Activated T-cell treated with anti-CD3 and anti-CD28 coated beads for 4 hours (primary cell): ENCODE data around the gene ASPHD1.
"Not testable (repeated sequence)": the region's sequence is repeated elsewhere in the genome, so short reads cannot be mapped to it uniquely, and the experiment has no call there.

Source experiments
- DNase-seq: peaks from one replicate; pipeline ENCODE4 v3.0.0-alpha.2; 2020

The ASPHD1 gene, protein sequence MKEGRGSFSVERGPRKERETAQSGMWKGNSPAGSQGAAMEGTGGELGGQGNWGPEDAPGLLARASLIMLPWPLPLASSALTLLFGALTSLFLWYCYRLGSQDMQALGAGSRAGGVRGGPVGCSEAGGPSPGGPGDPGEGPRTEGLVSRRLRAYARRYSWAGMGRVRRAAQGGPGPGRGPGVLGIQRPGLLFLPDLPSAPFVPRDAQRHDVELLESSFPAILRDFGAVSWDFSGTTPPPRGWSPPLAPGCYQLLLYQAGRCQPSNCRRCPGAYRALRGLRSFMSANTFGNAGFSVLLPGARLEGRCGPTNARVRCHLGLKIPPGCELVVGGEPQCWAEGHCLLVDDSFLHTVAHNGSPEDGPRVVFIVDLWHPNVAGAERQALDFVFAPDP

DNA sequence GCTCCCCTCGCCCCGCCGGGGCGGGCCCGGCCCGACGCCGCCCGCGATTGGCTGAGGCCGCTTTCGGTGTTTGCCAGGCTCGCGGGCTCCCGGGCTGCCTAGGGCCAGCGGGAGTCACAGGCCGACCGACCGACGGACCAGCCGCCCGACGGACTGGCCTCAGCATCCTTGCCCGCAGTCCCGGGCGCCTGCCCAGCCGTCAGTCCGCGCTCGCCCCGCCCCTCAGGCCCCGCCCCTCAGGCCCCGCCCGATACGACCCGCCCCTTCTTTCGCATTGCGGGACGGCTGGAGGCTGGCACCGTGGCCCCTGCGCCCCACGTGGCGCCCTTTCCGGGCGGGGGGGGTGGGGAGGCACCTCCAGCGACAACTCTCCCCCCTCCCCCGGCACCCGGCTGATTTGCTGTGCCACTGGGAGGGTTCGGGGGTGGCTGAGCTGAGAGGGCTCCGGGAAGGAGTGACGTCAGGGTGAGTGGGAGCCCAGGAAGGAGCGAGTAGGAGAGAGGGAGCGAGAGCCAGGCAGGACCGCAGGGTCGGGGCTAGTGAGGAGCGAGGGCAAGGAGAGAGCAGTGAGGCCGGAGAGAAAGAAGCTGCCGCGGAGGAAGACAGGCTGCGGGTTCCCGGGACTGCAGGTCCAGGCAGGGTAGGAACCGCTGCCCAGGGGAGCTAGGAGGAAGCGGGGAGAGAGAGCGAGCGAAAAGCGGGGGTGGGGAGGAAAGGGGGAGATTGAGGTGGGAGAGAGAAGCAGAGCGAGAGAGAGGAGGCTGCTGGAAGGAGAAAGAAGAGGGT is at the start of gene ASPHD1:
Gene ASPHD1 (plus strand): TSS at position 387 of the 786 bp plus-strand sequence. CDS start 484 bp downstream, outside the sequence.
- DNase-seq = peak; percentile 48

DNA sequence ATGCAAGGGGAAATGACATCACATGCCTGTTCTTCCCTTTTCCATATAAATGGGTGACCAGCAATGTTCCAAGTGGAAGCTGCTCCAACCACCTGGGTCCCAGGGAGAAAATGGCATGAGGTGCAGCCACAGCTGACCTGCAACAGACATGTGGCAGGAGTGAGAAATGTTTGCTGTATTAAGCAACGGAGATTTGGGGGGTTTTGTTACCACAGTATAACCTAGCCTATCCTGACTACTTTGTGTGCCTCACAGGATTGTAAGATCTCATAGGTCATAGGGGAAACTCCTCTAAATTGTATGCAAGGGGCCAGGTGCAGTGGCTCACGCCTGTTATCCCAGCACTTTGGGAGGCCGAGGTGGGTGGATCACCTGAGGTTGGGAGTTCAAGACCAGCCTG is 49.3 kb upstream of the ASPHD1 start:
- no peak for DNase-seq

DNA sequence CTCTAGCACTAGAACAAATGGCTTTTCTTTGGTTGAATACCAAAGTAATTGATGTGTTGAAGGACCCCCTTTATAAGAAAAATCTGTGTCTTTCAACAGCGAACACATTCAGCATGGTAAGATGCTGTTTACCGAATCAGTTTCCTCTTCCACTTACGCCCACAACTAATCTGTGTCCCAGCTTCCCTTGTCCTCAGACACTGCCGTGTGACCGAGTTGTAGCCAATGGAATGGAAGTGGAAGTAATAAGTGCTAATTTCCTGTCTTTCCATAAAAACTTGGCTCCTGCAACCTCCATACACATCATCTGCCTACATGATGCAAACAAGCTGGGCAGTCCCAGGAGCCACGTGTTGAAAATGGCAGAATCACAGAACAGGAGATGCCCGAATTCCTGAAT is 47.6 kb upstream of the ASPHD1 start:
- no peak for DNase-seq

DNA sequence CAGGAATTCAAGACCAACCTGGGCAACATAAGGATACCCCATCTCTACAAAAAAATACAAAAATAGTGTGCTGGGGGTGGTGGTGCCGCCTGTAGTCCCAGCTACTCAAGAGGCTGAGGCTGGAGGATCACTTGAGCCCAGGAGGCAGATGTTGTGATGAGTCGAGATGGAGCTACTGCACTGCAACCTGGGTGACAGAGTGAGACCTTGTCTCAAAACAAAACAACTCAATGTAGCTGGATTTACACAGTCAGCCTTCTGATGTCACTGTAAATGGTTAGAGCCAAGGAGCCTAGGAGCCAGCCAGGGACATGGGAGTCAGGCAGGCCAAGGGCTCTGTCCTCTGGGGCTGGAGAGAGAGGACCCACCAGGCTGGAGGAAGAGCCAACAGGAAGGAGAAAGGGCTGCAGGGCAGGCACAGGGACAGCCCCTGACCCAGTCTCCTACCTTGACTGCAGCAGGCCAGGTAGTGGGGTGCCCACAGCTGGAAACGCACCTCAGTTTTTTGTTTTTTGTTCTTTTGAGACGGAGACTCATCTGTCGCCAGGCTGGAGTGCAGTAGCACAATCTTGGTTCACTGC is 45.7 kb upstream of the ASPHD1 start:
- no peak for DNase-seq

DNA sequence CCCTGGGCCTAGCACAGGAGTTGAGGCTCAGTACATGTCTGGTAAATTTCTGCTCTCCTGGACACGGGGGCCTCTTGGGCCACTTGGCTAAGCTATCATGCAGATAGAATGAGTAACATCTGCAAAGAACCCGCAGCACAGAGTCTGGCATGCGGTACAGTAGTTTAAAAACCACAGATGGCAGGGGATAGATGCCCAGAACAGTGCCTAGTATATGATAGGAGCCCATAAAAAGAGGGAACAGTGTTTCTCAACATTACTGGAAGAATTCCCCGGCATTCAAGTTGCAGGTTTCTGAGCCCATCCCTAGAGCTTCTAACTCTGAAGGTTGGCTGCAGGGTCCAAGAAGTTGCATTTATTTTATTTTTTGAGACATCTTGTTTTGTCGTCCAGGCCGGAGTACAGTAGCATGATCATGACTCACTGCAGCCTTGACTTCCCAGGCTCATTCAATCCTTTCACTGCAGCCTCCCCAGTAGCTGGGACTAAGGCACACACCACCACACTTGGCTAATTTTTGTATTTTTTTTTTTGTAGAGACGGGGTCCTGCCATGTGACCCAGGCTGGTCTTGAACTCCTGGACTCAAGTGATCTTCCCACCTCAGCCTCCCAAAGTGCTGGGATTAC is 43.0 kb upstream of the ASPHD1 start:
- no peak for DNase-seq

DNA sequence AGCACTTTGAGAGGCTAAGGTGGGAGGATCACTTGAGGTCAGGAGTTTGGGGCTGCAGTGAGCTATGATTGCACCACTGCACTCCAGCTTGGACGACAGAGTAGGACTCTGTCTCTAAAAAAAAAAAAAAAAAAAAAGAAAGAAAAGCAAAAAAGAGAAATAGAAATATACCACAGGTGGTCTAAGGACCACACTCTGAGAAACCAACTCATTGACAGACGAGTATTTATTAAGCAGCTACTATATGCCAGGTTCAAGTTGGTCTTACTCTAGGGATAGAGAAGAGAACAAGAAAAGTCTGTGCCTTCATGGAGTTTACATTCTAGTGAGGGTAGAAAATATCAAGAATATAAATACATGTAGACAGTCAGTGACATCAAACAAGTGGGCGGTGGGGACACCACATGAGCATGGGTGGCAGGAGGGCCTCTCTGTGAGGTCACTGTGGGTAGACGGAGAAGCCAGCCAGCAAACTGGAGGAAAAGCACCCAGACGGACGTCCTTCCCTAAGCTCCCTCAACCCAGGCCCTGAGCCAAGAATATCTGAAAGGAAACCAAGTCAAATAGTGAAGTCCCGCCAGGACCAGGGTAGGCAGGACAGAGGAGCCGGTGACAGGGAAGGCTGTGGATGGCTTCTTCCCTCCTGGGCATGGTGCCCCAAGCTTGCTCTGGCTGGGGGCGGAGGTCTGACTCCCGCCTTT is 42.0 kb upstream of the ASPHD1 start:
- no peak for DNase-seq

DNA sequence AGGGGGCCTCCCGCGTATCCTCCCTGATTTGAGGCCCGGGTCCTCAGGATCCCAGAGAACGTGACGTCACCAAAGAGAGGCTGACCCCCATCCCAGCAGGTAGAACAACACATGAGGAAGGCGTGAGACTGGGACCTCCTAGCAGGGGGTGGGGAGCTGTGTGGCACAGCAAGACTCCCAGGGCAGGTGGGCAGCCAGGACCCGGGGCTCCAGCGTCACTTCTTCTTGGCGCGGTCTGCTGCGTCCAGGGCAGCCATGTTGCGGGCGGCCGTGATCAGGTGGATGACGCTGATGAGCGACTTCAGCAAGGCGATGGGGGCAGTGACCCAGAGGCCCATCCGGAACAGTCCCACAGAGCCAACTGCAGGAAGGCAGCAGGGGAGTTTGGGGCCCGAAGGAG is 41.3 kb upstream of the ASPHD1 start:
- no peak for DNase-seq

DNA sequence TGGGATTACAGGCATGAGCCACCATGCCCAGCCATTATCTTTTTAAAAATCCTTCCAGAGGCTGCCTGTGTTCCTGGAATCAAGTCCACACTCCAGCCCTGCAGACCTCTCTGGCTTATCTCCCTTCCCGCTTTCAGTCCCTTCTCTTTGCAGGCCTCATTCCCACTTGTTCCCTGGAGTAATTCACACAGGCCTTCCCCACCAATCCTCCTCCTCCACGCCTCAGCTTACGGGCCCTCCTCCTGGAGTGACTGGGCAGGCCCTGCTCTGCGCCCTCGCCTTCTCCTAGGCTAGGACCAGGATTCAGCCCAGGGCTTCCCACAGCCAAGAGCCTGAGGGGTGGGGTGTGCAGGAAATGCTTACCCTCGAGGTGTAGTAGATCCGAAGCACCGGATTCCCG is 40.1 kb upstream of the ASPHD1 start:
- DNase-seq = no peak

DNA sequence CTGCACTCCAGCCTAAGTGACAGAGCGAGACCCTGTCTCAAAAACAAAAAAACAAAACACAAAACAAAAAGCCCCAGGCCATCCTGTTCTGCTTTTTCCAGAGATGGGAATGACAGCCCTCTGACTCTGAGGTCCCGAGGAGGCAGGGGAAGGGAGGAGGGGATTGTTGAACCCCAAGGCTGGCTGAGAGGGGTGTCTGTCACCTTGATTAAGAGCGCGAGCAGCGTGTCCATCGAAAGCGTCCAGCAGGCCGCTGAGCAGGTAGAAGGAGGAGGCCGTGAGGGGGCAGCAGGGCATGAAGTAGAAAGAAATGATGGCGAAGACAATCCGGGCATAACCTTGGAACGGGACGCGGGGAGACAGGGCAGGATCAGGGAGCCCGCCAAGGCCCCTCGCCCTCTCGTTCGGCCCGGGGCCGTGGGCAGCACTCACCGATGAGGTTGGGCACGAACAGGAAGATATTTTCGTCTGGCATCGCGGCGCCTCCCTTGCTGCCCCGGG is 37.9 kb upstream of the ASPHD1 start:
- DNase-seq = no peak

DNA sequence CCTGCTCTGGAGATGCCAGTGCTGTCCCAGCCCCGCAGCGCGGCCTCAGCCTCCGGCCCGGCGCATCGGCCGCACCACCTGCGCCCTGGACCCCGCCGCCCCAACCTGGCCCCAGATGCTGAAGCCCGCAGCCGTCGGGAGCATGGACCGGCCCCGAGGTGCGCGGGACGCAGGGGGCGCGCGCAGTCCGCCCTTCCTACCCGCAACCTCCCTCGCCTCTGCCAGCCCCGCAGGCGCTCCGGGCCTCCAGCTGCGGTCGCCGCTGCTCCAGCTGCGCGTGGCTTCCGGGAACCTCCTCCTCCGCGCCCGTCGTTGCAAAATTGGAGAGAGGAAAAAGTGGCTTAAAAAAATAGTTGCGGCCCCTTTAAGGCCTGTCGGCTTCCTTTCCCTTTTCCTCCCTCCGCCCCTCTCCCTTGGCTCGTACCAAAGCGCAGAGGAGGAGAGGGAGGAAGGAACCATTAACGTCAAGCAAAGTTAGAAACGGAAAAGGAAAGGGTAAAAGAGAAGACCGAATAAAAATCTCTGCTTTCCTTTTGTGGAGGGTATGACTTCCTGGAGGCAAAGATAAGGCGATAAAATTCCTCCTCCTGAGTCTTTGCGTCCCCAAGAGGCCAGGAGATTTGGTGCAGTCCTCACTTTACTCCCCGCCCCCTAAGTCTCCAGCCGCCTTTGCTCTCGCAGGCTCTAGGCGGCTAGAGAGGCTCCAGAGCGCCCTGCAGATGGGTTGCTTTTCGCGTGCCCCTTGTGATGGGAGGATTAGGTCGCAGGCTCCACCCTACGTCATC is 37.2 kb upstream of the ASPHD1 start, which contains the start of gene CDIPT:
Gene CDIPT (minus strand): TSS at position 343 of the 785 bp plus-strand sequence. CDS start 369 bp downstream, outside the sequence.
- DNase-seq = peak; percentile 89

DNA sequence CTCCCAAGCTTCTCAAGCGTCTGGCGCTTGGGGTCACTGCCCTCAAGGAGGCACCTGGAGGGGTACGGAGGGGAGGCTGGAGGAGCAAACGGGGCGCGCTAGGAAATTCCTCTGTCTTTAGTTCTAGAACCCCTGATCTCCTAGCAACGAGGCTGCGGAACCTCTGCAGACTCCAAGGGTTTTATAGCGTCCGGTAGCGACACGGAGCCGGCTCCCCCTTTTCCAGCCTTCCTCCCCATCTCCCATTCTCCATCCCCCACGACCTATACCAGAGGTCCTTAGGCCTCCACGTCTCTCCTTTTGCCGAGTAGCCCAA is 36.7 kb upstream of the ASPHD1 start:
- no peak for DNase-seq

DNA sequence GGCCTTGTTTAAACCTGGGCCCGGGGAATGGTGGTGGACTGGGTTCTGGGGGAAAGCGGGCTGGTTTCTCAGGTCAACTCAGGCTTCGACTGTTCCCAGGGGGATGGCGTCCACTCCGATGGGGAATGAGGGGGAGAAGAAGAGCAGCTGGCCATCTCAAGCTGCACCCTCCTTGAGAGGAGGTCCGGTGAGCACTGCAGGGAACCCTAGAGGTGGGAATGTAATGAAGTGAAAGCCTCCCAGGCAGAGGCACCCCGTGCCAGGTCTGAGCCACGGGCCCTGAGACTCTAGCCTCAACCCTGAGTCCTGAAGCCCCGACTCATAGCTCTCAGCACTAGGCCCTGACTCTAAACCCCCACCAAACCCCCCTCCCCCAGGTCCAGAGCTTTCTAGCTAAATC is 36.1 kb upstream of the ASPHD1 start:
- DNase-seq = no peak

DNA sequence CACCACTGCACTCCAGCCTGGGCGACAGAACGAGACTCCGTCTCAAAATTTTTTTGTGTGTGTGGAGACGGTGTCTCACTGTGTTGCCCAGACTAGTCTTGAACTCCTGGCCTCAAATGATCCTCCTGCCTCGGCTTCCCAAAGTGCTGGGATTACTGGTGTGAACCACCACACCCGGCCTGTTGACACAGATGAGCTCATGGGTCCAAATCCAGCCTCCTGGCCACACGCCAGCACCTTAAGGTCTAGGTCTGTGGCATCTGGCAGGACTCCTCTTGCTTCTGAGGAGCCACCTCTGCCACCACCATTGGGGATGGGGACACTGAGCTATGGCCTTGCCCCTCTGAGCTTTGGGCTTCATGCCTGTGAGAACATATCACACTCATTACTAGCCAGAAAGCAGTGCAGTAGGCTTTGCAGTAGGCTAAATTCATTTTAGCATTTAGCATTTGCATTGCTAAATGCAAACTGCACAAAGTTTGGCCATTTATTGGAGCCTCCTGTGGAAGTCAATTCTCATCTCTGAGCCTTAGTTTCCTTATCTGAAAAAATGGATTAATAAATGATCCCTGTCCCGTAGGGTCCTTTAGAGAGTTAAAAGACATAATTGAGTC is 31.8 kb upstream of the ASPHD1 start:
- no peak for DNase-seq

DNA sequence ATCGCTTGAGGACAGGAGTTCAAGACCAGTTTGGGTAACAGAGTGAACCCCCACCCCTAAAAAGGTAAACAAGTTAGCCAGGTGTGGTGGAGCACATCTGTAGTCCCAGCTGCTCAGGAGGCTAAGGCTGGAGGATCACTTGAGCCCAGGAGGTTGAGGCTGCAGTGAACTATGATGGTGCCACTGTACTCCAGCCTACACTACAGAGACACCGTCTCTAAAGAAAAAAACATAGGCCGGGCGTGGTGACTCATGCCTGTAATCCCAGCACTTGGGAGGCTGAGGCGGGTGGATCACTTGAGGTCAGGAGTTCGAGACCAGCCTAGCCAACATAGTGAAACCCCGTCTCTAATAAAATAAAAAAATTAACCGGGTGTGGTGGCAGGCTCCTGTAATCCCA is 31.2 kb upstream of the ASPHD1 start:
- not testable (repeated sequence) for DNase-seq

DNA sequence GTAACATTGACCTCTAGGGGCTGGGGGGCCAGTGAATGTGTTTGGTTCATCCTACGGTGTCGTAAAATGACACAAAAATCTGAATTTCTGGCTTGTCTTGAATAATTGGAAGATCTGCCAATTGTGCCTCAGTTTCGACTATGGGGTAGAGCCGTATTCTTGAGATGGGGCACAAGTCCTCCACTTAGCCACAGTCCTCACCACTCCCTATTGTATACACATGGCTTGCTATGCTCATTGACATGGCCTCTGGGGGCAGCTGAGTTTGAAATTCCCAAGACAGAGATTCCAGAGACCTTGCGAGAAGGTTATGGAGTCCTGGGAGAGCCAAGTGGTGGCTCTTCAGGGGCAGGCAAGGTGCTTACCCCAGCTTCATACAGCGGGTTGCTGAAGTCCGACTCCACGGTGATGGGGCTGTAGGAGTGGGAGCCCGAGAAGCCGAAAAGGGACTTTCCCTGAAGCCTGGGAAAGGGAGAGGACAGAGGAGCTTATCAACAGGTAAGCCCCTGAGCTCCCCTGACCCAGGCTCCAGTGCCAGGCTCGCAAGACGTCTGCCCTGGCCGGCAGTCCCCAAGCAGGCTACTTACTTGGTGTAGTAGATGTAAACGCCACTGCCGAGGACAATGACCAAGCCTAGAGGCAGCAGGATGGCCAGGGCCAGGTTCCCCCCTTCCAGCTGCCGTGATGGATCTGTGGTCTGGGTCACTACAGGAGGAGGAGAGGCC is 28.3 kb upstream of the ASPHD1 start:
- DNase-seq = no peak

DNA sequence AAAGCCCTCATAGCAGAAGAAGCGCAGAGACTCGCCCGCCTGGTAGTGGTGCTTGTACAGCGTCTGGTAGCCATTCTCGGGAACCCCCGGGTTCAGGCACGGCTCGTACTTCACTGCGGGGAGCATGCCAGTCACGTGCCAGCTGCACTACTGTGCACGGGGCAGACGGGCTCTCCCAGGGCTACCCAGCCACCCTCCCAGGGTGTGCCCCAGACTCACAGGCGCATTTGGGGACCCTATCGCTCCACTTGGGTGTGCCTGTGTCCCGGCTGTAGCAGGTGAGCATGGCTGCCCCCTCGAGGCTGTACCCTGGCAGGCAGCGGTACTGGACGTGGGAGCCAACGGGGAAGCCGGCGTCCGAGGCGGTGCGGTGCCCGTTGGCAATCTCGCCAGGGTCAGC is 27.0 kb upstream of the ASPHD1 start:
- DNase-seq = no peak

DNA sequence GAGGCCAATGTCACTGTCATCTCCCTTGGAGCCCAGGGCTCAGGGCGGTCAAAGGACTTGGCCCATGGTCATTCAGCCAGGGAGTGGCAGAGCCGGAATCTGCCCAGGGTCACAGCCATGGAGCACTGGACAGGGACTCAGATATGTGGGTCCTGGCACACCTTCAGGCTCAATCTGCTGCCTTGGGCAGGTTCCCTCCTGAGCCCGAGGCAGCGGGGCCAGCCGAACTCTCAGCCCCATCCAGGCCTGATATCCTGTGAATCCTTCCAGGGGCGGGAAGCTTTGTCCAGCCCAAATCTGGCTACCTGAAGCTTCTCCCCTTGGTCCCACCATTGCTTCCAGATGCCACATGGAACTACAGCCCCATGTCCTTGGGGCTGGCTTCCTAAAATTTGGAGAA is 25.1 kb upstream of the ASPHD1 start:
- DNase-seq = no peak

DNA sequence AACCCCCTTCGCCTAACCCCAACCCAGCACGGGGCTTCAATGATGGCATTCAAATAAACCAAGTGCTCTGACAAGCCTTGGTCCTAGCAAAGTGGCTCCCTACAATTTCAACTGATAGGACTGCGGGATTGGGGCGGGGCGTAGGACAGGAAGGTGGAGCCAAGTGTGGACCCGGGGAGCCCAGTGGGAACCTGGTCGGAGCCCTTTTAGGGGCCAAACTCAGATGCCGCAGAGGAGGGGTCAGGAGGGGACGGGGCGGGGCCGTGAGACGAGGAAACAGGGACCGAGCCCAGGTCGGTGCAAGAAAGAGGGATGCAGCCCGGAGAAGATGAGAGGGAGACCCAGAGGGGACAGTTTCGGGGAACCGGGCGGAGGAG is 24.1 kb upstream of the ASPHD1 start:
- no peak for DNase-seq

DNA sequence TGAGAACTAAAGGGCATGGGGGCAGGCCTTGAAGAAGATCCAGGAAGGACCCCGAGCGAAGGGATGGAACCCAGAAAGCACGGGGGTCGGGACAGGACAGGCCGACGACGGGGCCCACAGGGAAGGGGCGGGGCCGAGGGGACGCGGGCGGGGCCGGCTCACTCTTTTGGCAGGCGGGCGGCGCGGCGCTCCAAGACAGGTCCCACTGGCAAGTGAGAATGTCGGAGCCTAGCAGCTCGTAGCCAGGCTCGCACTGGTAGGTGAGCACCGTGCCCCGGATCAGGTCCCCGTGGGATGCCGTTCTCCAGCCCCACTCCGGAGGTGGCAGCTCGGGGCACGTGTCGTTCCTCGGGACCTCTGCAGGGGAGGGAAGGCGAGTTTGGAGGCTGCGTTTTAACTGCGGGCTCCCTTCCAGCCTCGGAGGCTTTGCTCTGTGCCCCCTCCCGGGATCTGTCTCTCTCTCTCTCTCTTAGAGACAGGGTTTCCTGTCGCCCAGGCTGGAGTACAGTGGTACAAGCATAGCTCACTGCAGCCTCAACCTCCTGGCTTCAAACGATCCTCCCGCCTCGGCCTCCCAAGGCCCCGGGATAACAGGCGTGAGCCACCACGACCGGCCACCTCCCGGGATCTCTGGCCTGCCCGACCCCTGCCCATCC is 23.6 kb upstream of the ASPHD1 start:
- DNase-seq = no peak
